Vagina (tissue), 2 donors: ENCODE results near the gene NEO1. TPM values are rescaled to one million over a fixed set of nuclear protein-coding genes. Genes with fewer than 3 reads are reported as not detected.

Experiments
- DNase-seq, 2 donors: peaks; one replicate each; pipeline ENCODE4 v3.0.0-alpha.2; 2017; ENCODE audit errors: extremely low spot score in 2 of 2
- H3K27ac ChIP-seq: fragments of 200-600 bp; sonication (generic); one replicate; pipeline ENCODE4 v1.5.1; 2019
- H3K27me3 ChIP-seq: fragments of 200-600 bp; sonication (generic); one replicate; pipeline ENCODE4 v1.5.1; 2019
- H3K36me3 ChIP-seq, 2 donors: fragments of 200-600 bp; sonication (generic); one replicate each; pipeline ENCODE4 v1.5.1; 2017 to 2019
- H3K4me1 ChIP-seq: fragments of 200-600 bp; sonication (generic); one replicate; pipeline ENCODE4 v1.5.1; 2019
- H3K4me3 ChIP-seq, 2 donors: fragments of 200-600 bp; sonication (generic); 1 replicate in 1 of 2; 2 replicates in 1 of 2; pipeline ENCODE4 v1.5.1; 2016 to 2019
- H3K9me3 ChIP-seq: fragments of 200-600 bp; sonication (generic); one replicate; pipeline ENCODE4 v1.5.1; 2019
- POLR2A ChIP-seq, 2 donors: fragments of 450-650 bp; IDR thresholded peaks; one replicate each; pipeline ENCODE4 v1.6.1; 2017; ENCODE audit warnings: antibody characterized with exemption in 2 of 2, mild to moderate bottlenecking in 2 of 2, moderate library complexity in 2 of 2
- POLR2AphosphoS5 ChIP-seq, 2 donors: sonication (generic); formaldehyde crosslinking; IDR thresholded peaks; one replicate each; pipeline ENCODE4 v1.9.0; 2017; ENCODE audit warnings: antibody characterized with exemption in 2 of 2, mild to moderate bottlenecking in 2 of 2, low read depth in 1 of 2; ENCODE audit not compliant: insufficient read depth in 1 of 2
- intact Hi-C: fragments of 100-400 bp; cut with DNase I; formaldehyde crosslinking; loops from one replicate; pipeline ENCODE4 v1.15.1; 2023
- total RNA-seq: library from RNA; depleted of rRNA; stranded (reverse); fragments of >200 nt; gene quantifications from one replicate; pipeline ENCODE4 v1.2.3, GENCODE V29; 2016
- TF ChIP-seq, protein P1 (sequence below), 3 experiments: fragments of 450-650 bp in 2 of 3; fragments of 200-600 bp in 1 of 3; sonication (generic) in 1 of 3; IDR thresholded peaks; one replicate each; pipeline ENCODE4 v1.5.1; 2017 to 2019; ENCODE audit warnings: antibody characterized with exemption in 3 of 3, mild to moderate bottlenecking in 2 of 3, moderate library complexity in 2 of 3

Gene NEO1
- total RNA-seq, 1 donor from 2014 or later: 21.9 TPM

DNA sequence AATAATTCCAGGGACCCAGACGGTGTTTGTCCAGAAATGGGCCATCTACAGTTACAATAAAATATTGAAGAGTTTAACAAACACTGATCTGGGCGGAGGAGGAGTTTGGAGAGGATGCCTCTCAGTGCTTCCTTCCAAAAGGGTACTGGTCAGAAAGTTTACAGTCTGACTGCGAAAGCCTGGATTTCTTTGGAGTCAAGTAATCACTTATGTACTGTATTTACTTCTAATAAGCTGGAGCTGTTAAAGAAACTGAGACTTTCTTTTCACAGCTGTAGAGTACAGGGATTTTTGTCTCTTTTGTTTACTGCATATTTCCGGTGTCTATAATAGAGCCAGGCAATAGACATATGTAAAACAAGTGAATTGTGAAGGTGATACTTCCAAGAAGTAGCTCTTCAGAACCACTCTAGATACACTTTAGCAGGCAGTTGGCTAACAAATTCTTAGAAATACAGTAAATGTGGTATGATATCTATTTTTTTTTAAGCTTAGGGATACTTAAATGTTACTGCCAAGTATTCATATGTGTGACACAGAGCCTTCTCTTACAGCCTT is 22.1 kb upstream of the NEO1 start:
- no peaks in the 10 kb centered on the region for H3K4me1 ChIP-seq
- TF ChIP-seq POLR2A (IDR thresholded peaks at IDR 0.05): no peak
- no peak for TF ChIP-seq POLR2AphosphoS5 (IDR thresholded peaks at IDR 0.05; ENCODE audit: insufficient read depth in 1 of 2, low read depth in 1 of 2)
- no peaks in the 10 kb centered on the region for H3K27me3 ChIP-seq
- intact Hi-C loops: no loop called here
- no peaks in the 10 kb centered on the region for H3K36me3 ChIP-seq
- H3K9me3 ChIP-seq: no peaks in the 10 kb centered on the region
- no peak overlapping the region for H3K4me3 ChIP-seq
- no peak for DNase-seq
- H3K27ac ChIP-seq: no peak overlapping the region

DNA sequence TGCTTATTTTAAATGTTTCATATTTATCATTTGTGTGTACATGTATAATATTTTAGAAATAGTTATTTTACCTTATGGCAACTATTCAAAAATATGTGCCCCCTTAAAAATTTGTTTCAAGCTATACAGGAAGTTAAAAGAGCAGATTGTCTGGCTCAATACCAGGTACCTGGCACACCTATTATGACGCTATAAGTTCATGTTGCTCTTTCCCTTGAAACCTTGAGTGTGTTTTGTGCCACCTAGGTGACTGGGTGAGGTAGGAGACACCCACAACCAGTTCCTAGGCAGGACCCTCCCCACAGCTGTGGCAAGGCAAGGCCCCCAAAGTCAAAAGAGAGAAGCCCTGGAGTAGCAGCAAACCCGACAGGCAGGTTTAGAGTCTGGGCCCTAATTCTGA is 20.6 kb upstream of the NEO1 start:
- no peaks in the 10 kb centered on the region for H3K9me3 ChIP-seq
- no peak overlapping the region for H3K4me3 ChIP-seq
- no peak for TF ChIP-seq POLR2AphosphoS5 (IDR thresholded peaks at IDR 0.05; ENCODE audit: insufficient read depth in 1 of 2, low read depth in 1 of 2)
- TF ChIP-seq POLR2A (IDR thresholded peaks at IDR 0.05): no peak
- TF ChIP-seq, protein P1, sequence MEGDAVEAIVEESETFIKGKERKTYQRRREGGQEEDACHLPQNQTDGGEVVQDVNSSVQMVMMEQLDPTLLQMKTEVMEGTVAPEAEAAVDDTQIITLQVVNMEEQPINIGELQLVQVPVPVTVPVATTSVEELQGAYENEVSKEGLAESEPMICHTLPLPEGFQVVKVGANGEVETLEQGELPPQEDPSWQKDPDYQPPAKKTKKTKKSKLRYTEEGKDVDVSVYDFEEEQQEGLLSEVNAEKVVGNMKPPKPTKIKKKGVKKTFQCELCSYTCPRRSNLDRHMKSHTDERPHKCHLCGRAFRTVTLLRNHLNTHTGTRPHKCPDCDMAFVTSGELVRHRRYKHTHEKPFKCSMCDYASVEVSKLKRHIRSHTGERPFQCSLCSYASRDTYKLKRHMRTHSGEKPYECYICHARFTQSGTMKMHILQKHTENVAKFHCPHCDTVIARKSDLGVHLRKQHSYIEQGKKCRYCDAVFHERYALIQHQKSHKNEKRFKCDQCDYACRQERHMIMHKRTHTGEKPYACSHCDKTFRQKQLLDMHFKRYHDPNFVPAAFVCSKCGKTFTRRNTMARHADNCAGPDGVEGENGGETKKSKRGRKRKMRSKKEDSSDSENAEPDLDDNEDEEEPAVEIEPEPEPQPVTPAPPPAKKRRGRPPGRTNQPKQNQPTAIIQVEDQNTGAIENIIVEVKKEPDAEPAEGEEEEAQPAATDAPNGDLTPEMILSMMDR (IDR thresholded peaks at IDR 0.05): no peak

DNA sequence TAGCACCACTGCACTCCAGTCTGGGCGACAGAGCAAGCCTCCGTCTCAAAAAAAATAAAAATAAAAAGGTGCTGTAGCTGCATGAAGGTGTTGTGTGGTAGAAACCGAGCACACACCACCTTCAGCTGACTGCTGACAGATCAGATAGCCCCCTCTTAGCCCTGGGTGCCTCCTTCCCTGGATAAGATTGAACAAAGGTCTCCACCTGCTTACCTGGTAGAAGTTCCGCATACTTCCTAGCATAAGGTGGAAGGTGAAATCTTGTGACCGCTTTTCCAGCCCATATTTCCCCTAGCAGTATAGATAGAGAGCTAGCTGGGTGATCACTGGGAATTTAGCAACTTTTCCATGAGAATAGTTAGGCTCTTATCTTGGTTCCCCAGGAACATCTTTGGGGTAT is 18.7 kb upstream of the NEO1 start:
- DNase-seq: peak in 1 of 2 donors; percentile 27

More for the DNA sequence above, 20.6 kb upstream of the NEO1 start:
- H3K4me1 ChIP-seq: no peaks in the 10 kb centered on the region
- H3K27me3 ChIP-seq: no peaks in the 10 kb centered on the region
- no peak overlapping the region for H3K27ac ChIP-seq
- DNase-seq: no peak
- intact Hi-C loops: no loop called here
- H3K36me3 ChIP-seq: no peaks in the 10 kb centered on the region

DNA sequence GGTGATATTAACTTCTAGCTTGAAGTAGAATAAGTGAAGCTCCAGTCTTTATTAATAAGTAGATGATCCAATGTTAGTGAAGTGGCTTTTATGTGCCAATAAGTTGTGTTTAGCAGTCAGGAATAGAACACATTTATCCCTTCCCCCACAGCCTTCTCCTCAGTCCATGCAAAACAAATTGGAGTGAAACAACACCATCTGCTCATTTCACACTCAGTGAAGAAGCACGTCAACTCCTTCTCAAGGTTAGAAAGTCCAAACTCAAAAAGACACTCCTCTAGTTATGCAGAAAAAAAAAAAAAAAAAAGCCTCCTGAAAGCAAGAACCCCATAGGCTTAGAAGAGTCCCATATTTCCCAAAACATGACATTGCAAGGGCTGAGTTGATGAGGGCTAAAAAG is 18.0 kb upstream of the NEO1 start:
- intact Hi-C loops: no loop called here

More for the DNA sequence above, 18.7 kb upstream of the NEO1 start:
- Histone ChIP-seq H3K9me3 (no peaks in the 10 kb centered on the region), H3K36me3 (no peaks in the 10 kb centered on the region), H3K27ac (no peak overlapping the region), H3K4me3 (no peak overlapping the region), H3K27me3 (no peaks in the 10 kb centered on the region), H3K4me1 (no peaks in the 10 kb centered on the region)
- TF ChIP-seq, protein P1 (IDR thresholded peaks at IDR 0.05): no peak
- TF ChIP-seq POLR2A (IDR thresholded peaks at IDR 0.05) (no peak), POLR2AphosphoS5 (IDR thresholded peaks at IDR 0.05; ENCODE audit: insufficient read depth in 1 of 2, low read depth in 1 of 2) (no peak)
- intact Hi-C loops: no loop called here

DNA sequence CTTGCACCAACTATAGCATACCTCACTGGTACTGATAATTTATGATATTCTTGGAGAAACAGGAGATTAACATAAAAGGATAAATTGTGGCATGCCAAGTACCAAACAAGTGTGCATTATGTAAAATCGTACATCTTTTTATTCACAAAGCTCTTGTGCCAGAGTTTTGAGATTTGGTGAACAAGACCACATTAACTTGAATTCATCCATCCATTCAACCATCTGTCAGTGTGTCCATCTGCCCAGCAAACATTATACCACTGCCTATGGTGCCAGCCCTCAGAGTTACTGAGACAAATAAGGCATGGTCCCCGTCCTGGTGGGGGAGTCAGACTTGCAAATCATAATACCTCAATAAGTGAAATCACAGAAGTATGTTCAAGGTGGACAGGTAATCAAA is 17.0 kb upstream of the NEO1 start:
- intact Hi-C loops: no loop called here
- TF ChIP-seq POLR2A (IDR thresholded peaks at IDR 0.05): no peak
- no peak for TF ChIP-seq POLR2AphosphoS5 (IDR thresholded peaks at IDR 0.05; ENCODE audit: insufficient read depth in 1 of 2, low read depth in 1 of 2)
- TF ChIP-seq, protein P1 (IDR thresholded peaks at IDR 0.05): no peak
- DNase-seq: no peak
- no peaks in the 10 kb centered on the region for H3K27me3 ChIP-seq
- no peaks in the 10 kb centered on the region for H3K4me1 ChIP-seq
- H3K27ac ChIP-seq: no peak overlapping the region
- H3K4me3 ChIP-seq: no peak overlapping the region
- no peaks in the 10 kb centered on the region for H3K9me3 ChIP-seq
- no peaks in the 10 kb centered on the region for H3K36me3 ChIP-seq

More for the DNA sequence above, 18.0 kb upstream of the NEO1 start:
- no peak overlapping the region for H3K4me3 ChIP-seq
- no peak for DNase-seq
- H3K4me1 ChIP-seq: no peaks in the 10 kb centered on the region
- H3K36me3 ChIP-seq: no peaks in the 10 kb centered on the region
- no peak overlapping the region for H3K27ac ChIP-seq
- no peaks in the 10 kb centered on the region for H3K9me3 ChIP-seq
- TF ChIP-seq POLR2AphosphoS5 (IDR thresholded peaks at IDR 0.05; ENCODE audit: insufficient read depth in 1 of 2, low read depth in 1 of 2): no peak
- TF ChIP-seq POLR2A (IDR thresholded peaks at IDR 0.05): no peak
- H3K27me3 ChIP-seq: no peaks in the 10 kb centered on the region

DNA sequence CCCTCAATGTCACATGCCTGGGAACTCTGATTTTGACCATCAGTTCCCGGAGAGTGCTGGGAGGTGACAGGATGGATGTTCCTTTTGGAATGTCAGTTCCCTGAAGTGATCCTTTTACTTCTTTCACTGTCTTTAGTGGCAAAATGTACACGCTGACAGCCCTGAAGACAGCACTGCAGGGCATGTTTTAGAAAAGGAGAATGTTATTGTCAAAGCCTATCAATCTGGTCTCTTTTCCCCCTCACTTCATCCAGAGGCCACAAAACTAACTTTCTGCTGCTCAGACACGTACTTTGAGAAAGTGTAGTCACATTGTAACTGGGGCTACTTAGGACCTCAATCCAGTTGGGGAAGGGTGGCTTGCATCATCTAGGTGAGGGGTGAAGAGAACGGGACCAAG is 14.0 kb upstream of the NEO1 start:
- Histone ChIP-seq H3K36me3 (no peaks in the 10 kb centered on the region), H3K9me3 (no peaks in the 10 kb centered on the region), H3K27ac (no peak overlapping the region), H3K27me3 (no peaks in the 10 kb centered on the region), H3K4me3 (no peak overlapping the region), H3K4me1 (no peaks in the 10 kb centered on the region)
- TF ChIP-seq POLR2A (IDR thresholded peaks at IDR 0.05): no peak
- TF ChIP-seq, protein P1 (IDR thresholded peaks at IDR 0.05): no peak
- TF ChIP-seq POLR2AphosphoS5 (IDR thresholded peaks at IDR 0.05; ENCODE audit: insufficient read depth in 1 of 2, low read depth in 1 of 2): no peak
- intact Hi-C loops: no loop called here
- no peak for DNase-seq
